ENCODE measurements around the gene HSPA6. TPM values are rescaled to one million over a fixed set of nuclear protein-coding genes. Genes with fewer than 3 reads are reported as not detected.
"Not testable (repeated sequence)": the region's sequence is repeated elsewhere in the genome, so short reads cannot be mapped to it uniquely, and the experiment has no call there.

The HSPA6 gene
- total and polyA plus RNA-seq, 2 donors = 1.2 to 5.6 TPM

DNA sequence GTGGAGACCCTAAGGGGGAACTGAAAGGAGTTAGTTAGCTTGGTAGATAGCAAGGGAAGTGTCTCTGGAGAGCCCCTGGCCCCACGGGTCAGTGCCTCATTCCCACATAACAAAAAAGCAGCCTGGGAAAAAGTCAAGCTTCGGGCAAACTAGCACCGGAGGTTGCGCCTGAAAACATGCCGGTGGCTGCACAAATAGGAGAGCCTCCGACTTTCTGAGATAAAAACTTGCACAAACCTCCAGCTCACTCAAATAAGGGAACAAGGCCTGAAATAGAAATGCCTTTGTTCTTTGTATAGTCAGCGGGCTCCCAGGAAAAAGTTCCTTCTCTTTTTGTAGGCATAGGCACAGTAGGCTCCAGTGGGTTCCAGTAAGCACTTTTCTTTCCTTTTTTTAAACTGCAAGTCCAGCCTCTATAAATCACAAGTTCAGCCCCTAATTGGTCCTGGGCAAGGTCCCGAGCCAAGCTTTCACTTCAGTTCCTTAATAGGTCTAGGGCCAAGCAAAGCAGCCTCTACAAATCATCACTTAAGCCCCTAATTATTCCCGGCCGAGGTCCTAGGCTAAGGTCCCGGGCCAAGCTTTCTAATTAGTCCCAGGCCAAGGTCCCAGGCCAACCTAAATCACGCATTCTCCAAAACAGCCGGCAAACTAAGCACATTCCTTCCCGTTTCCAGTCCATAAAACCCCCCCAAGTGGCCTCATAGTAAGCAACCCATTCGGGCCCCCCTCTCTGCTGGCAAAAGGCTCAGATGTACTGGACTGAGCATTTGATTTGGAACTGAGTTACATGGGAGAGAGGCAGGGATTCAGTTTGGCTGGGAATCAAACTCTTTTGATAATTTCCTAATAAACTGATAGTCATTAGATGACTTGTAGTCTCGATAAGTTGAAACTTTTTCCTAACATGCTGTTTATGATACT lies 8.6 kb downstream of the HSPA6 start:
- H3K4me3 ChIP-seq (ENCODE audit: low read depth, low read length); H3K27ac ChIP-seq (ENCODE audit: low read depth); H3K36me3 ChIP-seq (ENCODE audit: insufficient read depth); H3K4me1 ChIP-seq (ENCODE audit: insufficient read depth): not testable (repeated sequence)
- 24% methylated on average over 16 of the region's 16 CpGs for WGBS
- peak; percentile 62 for DNase-seq (ENCODE audit: extremely low spot score)

GRCh38 chr1:161537068-161537669 lies 12.8 kb downstream of the HSPA6 start:
- not testable (repeated sequence) for H3K27ac ChIP-seq (ENCODE audit: low read depth); H3K36me3 ChIP-seq (ENCODE audit: insufficient read depth); DNase-seq (ENCODE audit: extremely low spot score); H3K4me3 ChIP-seq (ENCODE audit: low read depth, low read length); H3K4me1 ChIP-seq (ENCODE audit: insufficient read depth)
- 79% methylated on average over 7 of the region's 7 CpGs for WGBS

GRCh38 chr1:161538925-161539479 lies 14.7 kb downstream of the HSPA6 start:
- H3K4me1 ChIP-seq (ENCODE audit: insufficient read depth); H3K27ac ChIP-seq (ENCODE audit: low read depth); H3K4me3 ChIP-seq (ENCODE audit: low read depth, low read length); H3K36me3 ChIP-seq (ENCODE audit: insufficient read depth); DNase-seq (ENCODE audit: extremely low spot score): not testable (repeated sequence)
- 92% methylated on average over 7 of the region's 7 CpGs for WGBS

GRCh38 chr1:161539731-161540569 lies 15.6 kb downstream of the HSPA6 start:
- peak overlapping the region; percentile 6 for H3K27ac ChIP-seq (ENCODE audit: low read depth)
- not testable (repeated sequence) for H3K36me3 ChIP-seq (ENCODE audit: insufficient read depth); H3K4me1 ChIP-seq (ENCODE audit: insufficient read depth)
- 4% methylated on average over 41 of the region's 41 CpGs for WGBS
- H3K4me3 ChIP-seq (ENCODE audit: low read depth, low read length) = peak overlapping the region; percentile 28
- DNase-seq (ENCODE audit: extremely low spot score) = peak; percentile 77

DNA sequence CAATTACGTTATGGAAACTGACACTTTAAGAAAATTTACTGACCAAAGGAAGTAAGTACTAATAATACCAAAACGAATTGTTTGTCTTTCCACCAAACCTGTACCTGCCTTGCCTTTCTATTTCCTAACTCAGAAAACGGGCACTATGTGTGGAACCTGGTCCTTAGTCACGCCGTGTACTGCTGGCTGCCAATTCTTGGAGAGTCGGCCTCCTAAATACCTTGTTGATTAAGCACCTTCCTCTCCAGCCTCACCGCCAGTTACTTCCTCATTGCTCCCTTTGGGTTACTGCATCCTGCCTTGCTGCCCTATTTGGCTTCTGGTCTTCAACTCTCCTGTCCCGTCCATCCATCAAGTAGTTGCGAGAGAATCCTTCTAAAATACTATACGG lies 16.2 kb downstream of the HSPA6 start:
- 64% methylated on average over 10 of the region's 10 CpGs for WGBS
- not testable (repeated sequence) for H3K4me1 ChIP-seq (ENCODE audit: insufficient read depth); H3K36me3 ChIP-seq (ENCODE audit: insufficient read depth); DNase-seq (ENCODE audit: extremely low spot score); H3K27ac ChIP-seq (ENCODE audit: low read depth); H3K4me3 ChIP-seq (ENCODE audit: low read depth, low read length)

GRCh38 chr1:161542091-161542559 lies 17.8 kb downstream of the HSPA6 start:
- 76% methylated on average over 5 of the region's 5 CpGs for WGBS

DNA sequence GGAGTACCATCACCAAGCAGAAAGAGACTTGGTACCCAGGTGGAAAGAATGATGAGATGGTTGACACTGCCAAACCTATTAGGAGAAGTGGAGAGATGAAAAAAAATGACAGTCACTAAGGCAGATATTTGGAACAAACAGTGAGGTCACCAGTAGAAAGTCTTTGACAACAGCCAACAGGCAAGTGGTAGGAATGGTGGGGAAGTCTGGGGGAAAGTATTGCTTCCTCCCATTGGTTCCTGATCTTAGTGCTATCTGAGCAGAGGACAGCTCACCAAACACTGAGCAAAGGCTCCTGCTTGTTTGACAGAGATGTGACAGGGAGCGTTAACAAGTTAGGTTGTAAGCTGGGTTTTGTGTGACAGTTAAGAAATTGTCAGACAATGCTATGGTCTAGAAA lies 18.8 kb downstream of the HSPA6 start:
- H3K4me1 ChIP-seq (ENCODE audit: insufficient read depth); DNase-seq (ENCODE audit: extremely low spot score); H3K4me3 ChIP-seq (ENCODE audit: low read depth, low read length); H3K36me3 ChIP-seq (ENCODE audit: insufficient read depth); H3K27ac ChIP-seq (ENCODE audit: low read depth): not testable (repeated sequence)
- WGBS = 83% methylated on average over 1 of the region's 1 CpG

More at GRCh38 chr1:161542091-161542559, 17.8 kb downstream of the HSPA6 start:
- DNase-seq (ENCODE audit: extremely low spot score); H3K4me1 ChIP-seq (ENCODE audit: insufficient read depth); H3K4me3 ChIP-seq (ENCODE audit: low read depth, low read length); H3K27ac ChIP-seq (ENCODE audit: low read depth); H3K36me3 ChIP-seq (ENCODE audit: insufficient read depth): not testable (repeated sequence)

DNA sequence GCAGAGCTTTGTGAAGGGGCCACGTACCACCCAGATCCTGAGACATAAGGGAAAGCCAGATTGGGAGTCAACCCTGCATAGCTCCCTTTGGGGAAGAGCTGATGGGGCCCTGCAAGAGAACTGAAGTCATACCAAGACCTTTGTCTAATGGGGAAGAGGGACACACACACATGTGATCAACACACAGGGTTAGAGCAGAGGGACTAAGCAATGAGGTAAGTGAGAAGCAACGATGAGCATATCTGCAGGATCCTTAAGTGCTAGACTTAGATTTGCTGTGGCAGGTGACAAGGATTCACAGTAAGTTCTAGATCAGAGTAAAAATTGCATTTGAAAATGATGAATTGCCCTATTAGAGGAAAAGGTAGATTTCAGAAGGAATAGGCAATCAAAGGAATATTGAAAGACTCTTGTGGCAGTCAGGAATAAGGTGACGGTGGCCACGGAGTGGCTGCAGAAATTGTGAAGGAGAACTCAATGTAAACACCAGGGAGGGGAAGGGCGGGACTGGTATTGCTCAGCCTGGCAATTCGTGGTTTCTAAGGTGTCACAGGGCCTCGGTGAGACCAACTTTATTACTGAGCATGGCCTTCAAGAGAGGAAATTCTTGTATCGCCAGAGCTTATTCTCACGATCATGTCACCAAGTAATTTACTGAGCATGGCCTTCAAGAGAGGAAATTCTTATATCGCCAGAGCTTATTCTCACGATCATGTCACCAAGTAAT lies 20.8 kb downstream of the HSPA6 start:
- H3K27ac ChIP-seq (ENCODE audit: low read depth) = not testable (repeated sequence)
- WGBS = 70% methylated on average over 10 of the region's 11 CpGs

DNA sequence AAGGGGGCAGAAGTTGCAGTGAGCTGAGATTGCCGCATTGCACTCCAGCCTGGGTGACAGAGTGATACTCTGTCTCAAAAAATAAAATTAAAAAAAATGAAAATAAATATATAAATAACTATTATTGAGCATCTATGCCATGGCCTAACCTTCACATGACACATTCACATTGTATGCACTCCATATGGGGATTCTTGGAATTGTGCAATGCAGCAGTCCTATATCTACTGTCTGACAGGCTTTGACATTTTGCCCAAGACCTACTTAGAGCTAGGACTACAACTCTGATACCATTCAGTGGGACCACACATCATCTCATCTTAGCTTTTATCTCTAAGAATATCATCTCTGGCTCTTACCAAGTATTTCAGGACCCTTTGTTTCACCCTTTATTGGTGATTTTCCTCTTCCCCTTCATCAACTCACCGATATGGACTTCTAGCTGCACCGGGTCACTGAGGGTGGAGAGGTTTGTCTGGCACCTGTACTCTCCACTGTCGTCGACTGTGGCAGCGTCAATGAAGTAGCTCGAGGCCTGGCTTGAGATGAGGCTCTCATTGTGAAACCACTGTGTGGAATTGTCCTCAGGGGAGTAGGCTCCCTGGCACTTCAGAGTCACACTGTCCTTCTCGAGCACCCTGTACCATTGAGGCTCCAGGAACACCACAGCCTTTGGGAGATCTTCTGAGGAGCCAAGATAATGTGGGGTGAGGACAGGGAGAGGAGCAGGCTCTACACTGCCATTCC lies 23.8 kb downstream of the HSPA6 start:
- WGBS = 88% methylated on average over 8 of the region's 8 CpGs
- H3K27ac ChIP-seq (ENCODE audit: low read depth); H3K4me1 ChIP-seq (ENCODE audit: insufficient read depth); DNase-seq (ENCODE audit: extremely low spot score); H3K4me3 ChIP-seq (ENCODE audit: low read depth, low read length); H3K36me3 ChIP-seq (ENCODE audit: insufficient read depth): not testable (repeated sequence)

More for the DNA sequence above, 20.8 kb downstream of the HSPA6 start:
- H3K36me3 ChIP-seq (ENCODE audit: insufficient read depth); H3K4me3 ChIP-seq (ENCODE audit: low read depth, low read length); DNase-seq (ENCODE audit: extremely low spot score); H3K4me1 ChIP-seq (ENCODE audit: insufficient read depth): not testable (repeated sequence)

DNA sequence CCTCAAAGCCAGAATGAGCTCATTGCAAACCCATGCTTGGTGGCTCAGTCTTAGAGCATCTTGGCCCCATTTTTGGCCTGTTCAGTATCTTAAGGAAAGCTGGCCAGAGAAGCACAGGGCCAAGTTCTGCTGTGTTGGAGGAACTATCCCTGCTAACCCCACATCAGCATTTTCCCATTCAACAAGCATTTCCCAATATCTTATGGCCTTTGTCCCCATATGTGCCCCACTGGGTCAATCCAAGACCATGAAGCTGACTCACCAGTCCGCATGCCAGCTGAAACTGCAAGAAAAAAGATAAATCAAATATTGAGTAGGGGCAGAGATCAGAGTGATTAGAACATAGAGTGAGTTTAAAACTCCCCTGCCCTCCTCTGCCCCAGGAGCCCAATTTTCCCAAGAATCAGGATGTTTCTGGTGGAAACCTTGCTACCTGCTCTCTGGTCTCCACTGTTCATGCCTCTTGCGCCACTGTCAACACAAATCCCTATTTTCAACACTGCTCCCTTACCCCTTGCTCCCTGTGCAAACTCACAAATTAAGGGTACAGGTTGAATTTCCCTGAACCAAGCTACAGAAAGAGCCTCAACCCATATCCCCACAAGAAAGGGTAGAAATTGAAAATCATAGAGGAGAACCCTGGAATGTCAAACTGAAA lies 24.5 kb downstream of the HSPA6 start:
- H3K36me3 ChIP-seq (ENCODE audit: insufficient read depth); H3K4me3 ChIP-seq (ENCODE audit: low read depth, low read length); H3K4me1 ChIP-seq (ENCODE audit: insufficient read depth); DNase-seq (ENCODE audit: extremely low spot score); H3K27ac ChIP-seq (ENCODE audit: low read depth): not testable (repeated sequence)
- WGBS = 86% methylated on average over 1 of the region's 2 CpGs

GRCh38 chr1:161549652-161550051 lies 25.3 kb downstream of the HSPA6 start, which contains the start of gene FCGR3A:
FCGR3A (minus strand) TSS chr1:161549818; CDS start chr1:161549736, 82 bp downstream.
- WGBS = 77% methylated on average over 2 of the region's 2 CpGs
- no peak within 1 kb of the TSS for H3K27ac ChIP-seq (ENCODE audit: low read depth)

GRCh38 chr1:161550942-161551341 lies 26.6 kb downstream of the HSPA6 start:
- WGBS = 84% methylated on average over 5 of the region's 5 CpGs

More at GRCh38 chr1:161549652-161550051, 25.3 kb downstream of the HSPA6 start, which contains the start of gene FCGR3A:
- no peak for DNase-seq (ENCODE audit: extremely low spot score)
- Histone ChIP-seq H3K4me3 (ENCODE audit: low read depth, low read length) (no peak within 1 kb of the TSS), H3K4me1 (ENCODE audit: insufficient read depth) (no peaks in the 10 kb centered on the region), H3K36me3 (ENCODE audit: insufficient read depth) (no peaks in the 10 kb centered on the region)

More at GRCh38 chr1:161550942-161551341, 26.6 kb downstream of the HSPA6 start:
- not testable (repeated sequence) for DNase-seq (ENCODE audit: extremely low spot score); H3K36me3 ChIP-seq (ENCODE audit: insufficient read depth); H3K4me1 ChIP-seq (ENCODE audit: insufficient read depth); H3K4me3 ChIP-seq (ENCODE audit: low read depth, low read length); H3K27ac ChIP-seq (ENCODE audit: low read depth)

All from urinary bladder (tissue), 4 donors.